ENCODE measurements around the gene KANSL2.

KANSL2 gene

GRCh38 chr12:48696626-48697025, 14.6 kb upstream of the KANSL2 start:
- Histone ChIP-seq H3K27ac (ENCODE audit: low read depth, low read length, severe bottlenecking) (no peak overlapping the region), H3K4me1 (ENCODE audit: control insufficient read depth, insufficient read depth, low read length, poor library complexity, severe bottlenecking) (peaks cover 7% of the 10 kb centered on the region), H3K9me3 (ENCODE audit: control insufficient read depth, low read length) (no peaks in the 10 kb centered on the region), H3K36me3 (ENCODE audit: control insufficient read depth, insufficient read depth, low read length) (peaks cover 85% of the 10 kb centered on the region), H3K4me3 (ENCODE audit: extremely low read depth, insufficient read depth, low read length, poor library complexity, severe bottlenecking) (no peak overlapping the region)
- 79 to 85% methylated on average over 4 of the region's 5 CpGs for WGBS, 2 experiments (ENCODE audit: insufficient coverage in 2 of 2)

GRCh38 chr12:48695859-48696258, 13.8 kb upstream of the KANSL2 start:
- H3K4me1 ChIP-seq (ENCODE audit: control insufficient read depth, insufficient read depth, low read length, poor library complexity, severe bottlenecking), result peaks cover 7% of the 10 kb centered on the region
- 92 to 100% methylated on average over 2 of the region's 2 CpGs for WGBS, 2 experiments (ENCODE audit: insufficient coverage in 2 of 2)
- H3K36me3 ChIP-seq (ENCODE audit: control insufficient read depth, insufficient read depth, low read length), result peaks cover 88% of the 10 kb centered on the region
- no peaks in the 10 kb centered on the region for H3K9me3 ChIP-seq (ENCODE audit: control insufficient read depth, low read length)
- no peak overlapping the region for H3K4me3 ChIP-seq (ENCODE audit: extremely low read depth, insufficient read depth, low read length, poor library complexity, severe bottlenecking)
- H3K27ac ChIP-seq (ENCODE audit: low read depth, low read length, severe bottlenecking), result no peak overlapping the region

GRCh38 chr12:48694038-48694437, 12.0 kb upstream of the KANSL2 start:
- Histone ChIP-seq H3K4me1 (ENCODE audit: control insufficient read depth, insufficient read depth, low read length, poor library complexity, severe bottlenecking) (peaks cover 7% of the 10 kb centered on the region), H3K4me3 (ENCODE audit: extremely low read depth, insufficient read depth, low read length, poor library complexity, severe bottlenecking) (no peak overlapping the region), H3K27ac (ENCODE audit: low read depth, low read length, severe bottlenecking) (no peak overlapping the region), H3K9me3 (ENCODE audit: control insufficient read depth, low read length) (no peaks in the 10 kb centered on the region), H3K36me3 (ENCODE audit: control insufficient read depth, insufficient read depth, low read length) (peaks cover 91% of the 10 kb centered on the region)
- WGBS, 2 experiments (ENCODE audit: insufficient coverage in 2 of 2), result 92 to 97% methylated on average over 4 of the region's 6 CpGs

- H3K4me1 ChIP-seq (ENCODE audit: control insufficient read depth, insufficient read depth, low read length, poor library complexity, severe bottlenecking), result peaks cover 7% of the 10 kb centered on the region
- WGBS, 2 experiments (ENCODE audit: insufficient coverage in 2 of 2), result 93 to 97% methylated on average over 6 of the region's 6 CpGs
- no peak overlapping the region for H3K4me3 ChIP-seq (ENCODE audit: extremely low read depth, insufficient read depth, low read length, poor library complexity, severe bottlenecking)
- H3K9me3 ChIP-seq (ENCODE audit: control insufficient read depth, low read length), result no peaks in the 10 kb centered on the region
- no peak overlapping the region for H3K27ac ChIP-seq (ENCODE audit: low read depth, low read length, severe bottlenecking)
- peaks cover 92% of the 10 kb centered on the region for H3K36me3 ChIP-seq (ENCODE audit: control insufficient read depth, insufficient read depth, low read length)
Observed at GRCh38 chr12:48693572-48693971, 11.5 kb upstream of the KANSL2 start.

- Histone ChIP-seq H3K4me3 (ENCODE audit: extremely low read depth, insufficient read depth, low read length, poor library complexity, severe bottlenecking) (no peak overlapping the region), H3K36me3 (ENCODE audit: control insufficient read depth, insufficient read depth, low read length) (peaks cover 92% of the 10 kb centered on the region), H3K9me3 (ENCODE audit: control insufficient read depth, low read length) (no peaks in the 10 kb centered on the region), H3K4me1 (ENCODE audit: control insufficient read depth, insufficient read depth, low read length, poor library complexity, severe bottlenecking) (peaks cover 7% of the 10 kb centered on the region), H3K27ac (ENCODE audit: low read depth, low read length, severe bottlenecking) (no peak overlapping the region)
- WGBS, 2 experiments (ENCODE audit: insufficient coverage in 2 of 2), result no CpG with 5 or more reads among the region's 2 CpGs
Observed at GRCh38 chr12:48691826-48692487, 9.9 kb upstream of the KANSL2 start.

- H3K36me3 ChIP-seq (ENCODE audit: control insufficient read depth, insufficient read depth, low read length), result peaks cover 82% of the 10 kb centered on the region
- no peak overlapping the region for H3K27ac ChIP-seq (ENCODE audit: low read depth, low read length, severe bottlenecking)
- peaks cover 7% of the 10 kb centered on the region for H3K4me1 ChIP-seq (ENCODE audit: control insufficient read depth, insufficient read depth, low read length, poor library complexity, severe bottlenecking)
- no peaks in the 10 kb centered on the region for H3K9me3 ChIP-seq (ENCODE audit: control insufficient read depth, low read length)
- no peak overlapping the region for H3K4me3 ChIP-seq (ENCODE audit: extremely low read depth, insufficient read depth, low read length, poor library complexity, severe bottlenecking)
- WGBS, 2 experiments (ENCODE audit: insufficient coverage in 2 of 2), result 91 to 93% methylated on average over 3 to 4 of the region's 4 CpGs
Observed at GRCh38 chr12:48690990-48691389, 9.0 kb upstream of the KANSL2 start.

- WGBS, 2 experiments (ENCODE audit: insufficient coverage in 2 of 2), result 76 to 89% methylated on average over 3 of the region's 4 CpGs
- H3K27ac ChIP-seq (ENCODE audit: low read depth, low read length, severe bottlenecking), result no peak overlapping the region
- H3K4me1 ChIP-seq (ENCODE audit: control insufficient read depth, insufficient read depth, low read length, poor library complexity, severe bottlenecking), result peaks cover 7% of the 10 kb centered on the region
- no peak overlapping the region for H3K4me3 ChIP-seq (ENCODE audit: extremely low read depth, insufficient read depth, low read length, poor library complexity, severe bottlenecking)
- peaks cover 76% of the 10 kb centered on the region for H3K36me3 ChIP-seq (ENCODE audit: control insufficient read depth, insufficient read depth, low read length)
- H3K9me3 ChIP-seq (ENCODE audit: control insufficient read depth, low read length), result no peaks in the 10 kb centered on the region
Observed at GRCh38 chr12:48690436-48690835, 8.4 kb upstream of the KANSL2 start.

- H3K36me3 ChIP-seq (ENCODE audit: control insufficient read depth, insufficient read depth, low read length), result peaks cover 60% of the 10 kb centered on the region
- H3K9me3 ChIP-seq (ENCODE audit: control insufficient read depth, low read length), result no peaks in the 10 kb centered on the region
- WGBS, 2 experiments (ENCODE audit: insufficient coverage in 2 of 2), result 83% methylated on average over 1 of the region's 1 CpG; no CpG with 5 or more reads in 1 of the 2 experiments
- peaks cover 4% of the 10 kb centered on the region for H3K4me1 ChIP-seq (ENCODE audit: control insufficient read depth, insufficient read depth, low read length, poor library complexity, severe bottlenecking)
- no peak overlapping the region for H3K27ac ChIP-seq (ENCODE audit: low read depth, low read length, severe bottlenecking)
- no peak overlapping the region for H3K4me3 ChIP-seq (ENCODE audit: extremely low read depth, insufficient read depth, low read length, poor library complexity, severe bottlenecking)
Observed at GRCh38 chr12:48688836-48689235, 6.8 kb upstream of the KANSL2 start.

GRCh38 chr12:48687592-48687991, 5.6 kb upstream of the KANSL2 start:
- WGBS, 2 experiments (ENCODE audit: insufficient coverage in 2 of 2), result no CpG with 5 or more reads among the region's 4 CpGs
- Histone ChIP-seq H3K4me3 (ENCODE audit: extremely low read depth, insufficient read depth, low read length, poor library complexity, severe bottlenecking) (no peak overlapping the region), H3K36me3 (ENCODE audit: control insufficient read depth, insufficient read depth, low read length) (peaks cover 48% of the 10 kb centered on the region), H3K27ac (ENCODE audit: low read depth, low read length, severe bottlenecking) (no peak overlapping the region), H3K4me1 (ENCODE audit: control insufficient read depth, insufficient read depth, low read length, poor library complexity, severe bottlenecking) (peaks cover 4% of the 10 kb centered on the region), H3K9me3 (ENCODE audit: control insufficient read depth, low read length) (no peaks in the 10 kb centered on the region)

GRCh38 chr12:48686615-48687334, 4.7 kb upstream of the KANSL2 start:
- Histone ChIP-seq H3K27ac (ENCODE audit: low read depth, low read length, severe bottlenecking) (no peak overlapping the region), H3K36me3 (ENCODE audit: control insufficient read depth, insufficient read depth, low read length) (peaks cover 40% of the 10 kb centered on the region), H3K4me3 (ENCODE audit: extremely low read depth, insufficient read depth, low read length, poor library complexity, severe bottlenecking) (no peak overlapping the region), H3K9me3 (ENCODE audit: control insufficient read depth, low read length) (no peaks in the 10 kb centered on the region), H3K4me1 (ENCODE audit: control insufficient read depth, insufficient read depth, low read length, poor library complexity, severe bottlenecking) (peaks cover under 1% of the 10 kb centered on the region)
- WGBS, 2 experiments (ENCODE audit: insufficient coverage in 2 of 2), result 100% methylated on average over 1 to 2 of the region's 6 CpGs

GRCh38 chr12:48686037-48686595, 4.1 kb upstream of the KANSL2 start:
- Histone ChIP-seq H3K27ac (ENCODE audit: low read depth, low read length, severe bottlenecking) (no peak overlapping the region), H3K9me3 (ENCODE audit: control insufficient read depth, low read length) (no peaks in the 10 kb centered on the region), H3K4me3 (ENCODE audit: extremely low read depth, insufficient read depth, low read length, poor library complexity, severe bottlenecking) (no peak overlapping the region), H3K4me1 (ENCODE audit: control insufficient read depth, insufficient read depth, low read length, poor library complexity, severe bottlenecking) (no peaks in the 10 kb centered on the region), H3K36me3 (ENCODE audit: control insufficient read depth, insufficient read depth, low read length) (peaks cover 33% of the 10 kb centered on the region)
- WGBS, 2 experiments (ENCODE audit: insufficient coverage in 2 of 2), result 61 to 62% methylated on average over 3 of the region's 3 CpGs
